Neural crest cell (in vitro differentiated cells): ENCODE data around the gene FNDC3A. TPM values are rescaled to one million over a fixed set of nuclear protein-coding genes. Genes with fewer than 3 reads are reported as not detected.

Experiments used
- DNase-seq: peaks from one replicate; pipeline ENCODE4 v3.0.0; 2021; ENCODE audit warnings: low read depth, mixed read lengths, low spot score
- H3K27ac Mint-ChIP-seq: one replicate; pipeline ENCODE4 v1.8.0; 2021; ENCODE audit warnings: mild to moderate bottlenecking, mixed read lengths; ENCODE audit not compliant: unreplicated experiment
- H3K27me3 Mint-ChIP-seq: 2 replicates; pipeline ENCODE4 v1.8.0; 2021; ENCODE audit warnings: low read depth, mild to moderate bottlenecking, mixed read lengths
- H3K36me3 Mint-ChIP-seq: 2 replicates; pipeline ENCODE4 v1.8.0; 2021; ENCODE audit warnings: low read depth, mild to moderate bottlenecking, mixed read lengths
- H3K4me1 Mint-ChIP-seq: 2 replicates; pipeline ENCODE4 v1.8.0; 2021; ENCODE audit warnings: mixed read lengths
- H3K4me3 Mint-ChIP-seq: one replicate; pipeline ENCODE4 v1.8.0; 2021; ENCODE audit warnings: mild to moderate bottlenecking, mixed read lengths
- H3K9me3 Mint-ChIP-seq: 2 replicates; pipeline ENCODE4 v1.8.0; 2021; ENCODE audit warnings: mixed read lengths
- total RNA-seq: library from RNA; stranded (reverse); gene quantifications from 2 replicates; pipeline ENCODE4 v1.2.1, GENCODE V29; 2021
- TF ChIP-seq, protein P1 (sequence below): fragments of 200-600 bp; sonication (generic); conservative IDR thresholded peaks from 2 replicates; pipeline ENCODE4 v1.5.0; 2021; ENCODE audit warnings: antibody characterized with exemption, mild to moderate bottlenecking

Gene FNDC3A
- total RNA-seq, 1 donor from 2014 or later = 57.1 TPM

DNA sequence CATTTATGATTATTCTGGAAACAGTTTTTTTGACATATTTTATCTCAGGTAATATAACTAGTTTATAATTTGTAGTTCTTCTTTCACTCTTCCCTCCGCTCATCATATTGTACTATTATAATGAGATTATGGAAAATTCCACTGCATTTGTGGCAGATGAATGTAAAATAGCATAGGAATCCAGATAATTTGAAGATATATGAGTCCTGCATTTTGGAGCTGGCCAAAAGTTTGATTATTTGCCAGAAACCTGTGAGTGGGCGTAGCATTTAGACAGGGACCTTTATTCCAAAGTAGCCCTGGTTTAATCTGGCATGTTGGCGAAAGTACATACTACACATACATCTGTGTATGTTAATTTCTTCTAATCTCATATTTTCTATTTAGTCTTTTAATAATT lies 65.2 kb downstream of the FNDC3A start:
- no peaks in the 10 kb centered on the region for H3K27me3 Mint-ChIP-seq
- H3K9me3 Mint-ChIP-seq = no peaks in the 10 kb centered on the region

DNA sequence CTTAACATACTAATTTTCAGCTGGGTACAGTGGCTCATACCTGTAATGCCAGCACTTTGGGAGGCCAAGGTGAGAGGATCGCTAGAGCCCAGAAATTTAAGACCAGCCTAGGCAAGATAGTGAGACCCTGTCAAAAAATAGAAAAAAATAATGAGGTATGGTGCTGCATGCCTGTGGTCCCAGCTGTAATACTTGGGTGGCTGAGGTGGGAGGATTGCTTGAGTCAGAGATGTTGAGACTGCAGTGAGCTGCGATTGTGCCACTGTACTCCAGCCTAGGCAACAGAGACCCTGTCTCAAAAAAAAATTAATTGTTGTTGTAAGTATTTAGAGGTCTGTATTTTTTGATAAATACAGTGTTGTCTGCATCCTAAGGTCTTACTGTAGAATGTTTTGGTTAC lies 66.8 kb downstream of the FNDC3A start:
- no peaks in the 10 kb centered on the region for H3K27me3 Mint-ChIP-seq
- no peaks in the 10 kb centered on the region for H3K4me1 Mint-ChIP-seq
- peaks cover 3% of the 10 kb centered on the region for H3K36me3 Mint-ChIP-seq
- H3K27ac Mint-ChIP-seq = no peak overlapping the region
- peaks cover 4% of the 10 kb centered on the region for H3K9me3 Mint-ChIP-seq
- TF ChIP-seq, protein P1, sequence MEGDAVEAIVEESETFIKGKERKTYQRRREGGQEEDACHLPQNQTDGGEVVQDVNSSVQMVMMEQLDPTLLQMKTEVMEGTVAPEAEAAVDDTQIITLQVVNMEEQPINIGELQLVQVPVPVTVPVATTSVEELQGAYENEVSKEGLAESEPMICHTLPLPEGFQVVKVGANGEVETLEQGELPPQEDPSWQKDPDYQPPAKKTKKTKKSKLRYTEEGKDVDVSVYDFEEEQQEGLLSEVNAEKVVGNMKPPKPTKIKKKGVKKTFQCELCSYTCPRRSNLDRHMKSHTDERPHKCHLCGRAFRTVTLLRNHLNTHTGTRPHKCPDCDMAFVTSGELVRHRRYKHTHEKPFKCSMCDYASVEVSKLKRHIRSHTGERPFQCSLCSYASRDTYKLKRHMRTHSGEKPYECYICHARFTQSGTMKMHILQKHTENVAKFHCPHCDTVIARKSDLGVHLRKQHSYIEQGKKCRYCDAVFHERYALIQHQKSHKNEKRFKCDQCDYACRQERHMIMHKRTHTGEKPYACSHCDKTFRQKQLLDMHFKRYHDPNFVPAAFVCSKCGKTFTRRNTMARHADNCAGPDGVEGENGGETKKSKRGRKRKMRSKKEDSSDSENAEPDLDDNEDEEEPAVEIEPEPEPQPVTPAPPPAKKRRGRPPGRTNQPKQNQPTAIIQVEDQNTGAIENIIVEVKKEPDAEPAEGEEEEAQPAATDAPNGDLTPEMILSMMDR = no peak
- DNase-seq = no peak
- H3K4me3 Mint-ChIP-seq = no peak overlapping the region

More for the DNA sequence above, 65.2 kb downstream of the FNDC3A start:
- peaks cover 3% of the 10 kb centered on the region for H3K36me3 Mint-ChIP-seq
- no peaks in the 10 kb centered on the region for H3K4me1 Mint-ChIP-seq
- no peak overlapping the region for H3K4me3 Mint-ChIP-seq
- no peak overlapping the region for H3K27ac Mint-ChIP-seq
- DNase-seq = no peak
- TF ChIP-seq, protein P1 = no peak

DNA sequence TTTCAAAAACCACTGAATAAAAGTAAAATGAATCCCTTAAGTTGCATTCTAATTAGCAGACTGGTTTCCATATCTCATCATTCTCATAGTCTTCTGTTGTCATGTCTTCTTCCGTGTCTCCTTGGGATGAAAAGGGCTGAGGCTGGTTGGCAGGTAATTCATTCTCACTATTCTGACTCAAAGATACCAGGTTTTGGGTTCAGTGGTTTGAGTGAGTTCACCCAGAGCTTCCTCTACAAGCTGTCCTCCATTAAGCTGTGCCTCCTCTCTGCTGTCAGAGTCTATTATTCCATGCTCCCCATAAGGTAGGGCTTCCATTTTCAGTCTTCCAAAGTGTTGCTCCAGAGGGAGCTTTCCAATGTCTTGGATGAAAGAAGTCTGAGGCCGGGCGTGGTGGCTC lies 68.3 kb downstream of the FNDC3A start:
- Mint-ChIP-seq H3K27me3 (no peaks in the 10 kb centered on the region), H3K27ac (no peak overlapping the region), H3K9me3 (peaks cover 9% of the 10 kb centered on the region), H3K4me3 (no peak overlapping the region), H3K36me3 (peaks cover 8% of the 10 kb centered on the region), H3K4me1 (no peaks in the 10 kb centered on the region)
- no peak for DNase-seq
- TF ChIP-seq, protein P1 = no peak

DNA sequence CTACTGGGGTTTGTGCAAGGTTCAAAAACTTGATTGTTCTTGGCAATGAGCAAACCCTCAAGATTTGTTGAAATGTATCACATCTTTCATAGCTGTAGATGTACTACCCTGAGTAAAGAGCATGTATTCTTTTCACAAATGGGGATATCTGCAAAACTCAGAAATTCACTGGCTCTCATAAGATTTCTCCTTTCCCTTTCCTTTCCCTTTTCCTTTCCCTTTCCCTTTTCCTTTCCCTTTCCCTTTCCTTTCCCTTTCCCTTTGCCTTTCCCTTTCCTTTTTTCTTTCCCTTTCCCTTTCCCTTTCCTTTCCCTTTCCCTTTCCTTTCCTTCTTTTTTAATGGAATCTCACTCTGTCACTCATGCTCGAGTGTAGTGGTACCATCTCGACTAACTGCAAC lies 69.1 kb downstream of the FNDC3A start:
- Mint-ChIP-seq H3K27me3 (no peaks in the 10 kb centered on the region), H3K4me1 (no peaks in the 10 kb centered on the region), H3K9me3 (peaks cover 11% of the 10 kb centered on the region), H3K36me3 (peaks cover 15% of the 10 kb centered on the region), H3K27ac (no peak overlapping the region), H3K4me3 (no peak overlapping the region)
- TF ChIP-seq, protein P1 = no peak
- no peak for DNase-seq

DNA sequence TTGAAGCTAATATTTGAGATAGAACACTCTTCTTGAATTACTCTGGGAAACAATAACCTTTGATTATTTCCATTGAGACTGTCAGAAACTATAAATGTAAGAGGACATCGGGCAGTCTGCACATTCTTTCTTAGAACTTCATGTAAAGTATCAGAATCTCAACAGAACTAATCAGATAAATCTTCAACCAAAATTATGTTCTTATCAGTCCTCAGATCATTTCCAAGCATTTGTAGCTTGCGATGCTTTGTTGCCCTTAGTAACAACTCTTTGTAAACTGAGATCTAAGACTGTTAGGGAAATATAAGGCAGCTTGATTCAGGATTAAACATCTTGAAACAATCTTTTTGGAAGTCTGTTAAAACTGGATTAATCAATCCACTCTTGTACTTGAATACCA lies 70.3 kb downstream of the FNDC3A start:
- TF ChIP-seq, protein P1 = no peak
- Mint-ChIP-seq H3K36me3 (peaks cover 26% of the 10 kb centered on the region), H3K9me3 (peaks cover 22% of the 10 kb centered on the region), H3K27me3 (no peaks in the 10 kb centered on the region), H3K4me1 (no peaks in the 10 kb centered on the region), H3K4me3 (no peak overlapping the region), H3K27ac (peak overlapping the region; percentile 35)
- no peak for DNase-seq

DNA sequence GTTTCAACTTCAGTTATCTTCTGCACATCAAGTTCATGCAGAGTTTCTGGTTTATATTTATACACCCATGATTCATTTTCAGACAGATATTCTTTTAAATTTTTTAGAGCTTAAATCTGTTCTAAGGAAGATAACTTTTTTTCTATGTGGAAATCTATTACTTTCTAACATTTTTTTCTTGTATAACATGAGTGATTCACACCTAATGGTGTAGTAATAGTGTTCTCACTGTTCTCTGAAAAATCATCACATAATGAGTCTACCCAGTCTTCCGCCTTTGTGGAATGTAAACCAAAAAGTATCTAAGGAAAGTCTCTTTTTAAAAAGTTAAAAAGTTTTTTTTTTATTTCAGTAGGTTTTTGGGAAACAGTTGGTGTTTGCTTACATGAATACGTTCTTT lies 70.8 kb downstream of the FNDC3A start:
- Mint-ChIP-seq H3K36me3 (peaks cover 29% of the 10 kb centered on the region), H3K27ac (no peak overlapping the region), H3K4me3 (no peak overlapping the region), H3K9me3 (peaks cover 25% of the 10 kb centered on the region), H3K27me3 (no peaks in the 10 kb centered on the region), H3K4me1 (no peaks in the 10 kb centered on the region)
- TF ChIP-seq, protein P1 = no peak
- no peak for DNase-seq
